ENCODE data around the gene LARP7.
"Not testable (repeated sequence)": the region's sequence is repeated elsewhere in the genome, so short reads cannot be mapped to it uniquely, and the experiment has no call there.

The LARP7 gene

DNA sequence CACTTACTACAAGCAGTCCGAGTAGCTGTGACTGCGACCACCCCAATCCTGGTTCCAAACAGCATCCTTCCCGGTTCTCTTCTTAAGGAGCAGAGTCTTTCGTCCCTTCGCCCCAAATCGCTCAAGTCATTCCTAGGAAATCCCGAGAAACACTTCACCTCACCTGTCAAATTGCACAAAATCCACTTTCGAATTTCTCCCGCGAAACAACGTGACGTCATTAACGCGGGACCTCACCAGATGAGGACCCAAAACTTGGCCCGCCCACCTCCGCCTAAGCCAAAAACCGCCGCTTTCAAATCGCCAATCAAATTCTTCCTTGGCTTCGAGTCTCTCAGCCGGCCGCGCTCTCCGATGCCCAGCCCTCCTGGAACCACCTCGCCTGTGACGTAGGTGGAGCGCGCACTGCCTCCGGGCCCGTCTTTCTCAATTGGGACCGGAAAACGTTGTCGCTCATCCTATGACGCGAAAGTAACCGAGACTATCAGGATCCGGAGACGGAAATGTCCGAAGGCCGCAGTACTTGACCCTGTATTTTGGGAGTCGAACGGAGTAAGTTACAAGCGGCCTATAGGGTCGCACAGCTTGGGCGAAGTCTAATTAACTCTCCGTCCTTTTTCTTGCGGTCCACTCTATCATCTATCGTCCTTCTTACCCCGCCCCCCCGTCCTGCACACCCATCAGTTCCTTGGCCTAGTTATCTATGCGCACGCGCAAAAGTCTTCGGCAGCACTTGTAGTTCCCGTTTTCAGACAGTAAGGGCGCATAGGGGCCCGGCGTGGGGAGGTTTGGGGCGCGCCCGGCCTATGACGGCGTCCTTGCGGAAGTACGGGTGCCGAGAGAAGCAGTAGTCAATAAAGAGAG is at the start of gene LARP7, which contains the start of gene ZGRF1:
Gene LARP7, plus strand, starts transcription at position 456 of the 864 bp plus-strand sequence. CDS start 7,527 bp downstream, outside the sequence.
Gene ZGRF1, minus strand, starts transcription at position 222 of the 864 bp plus-strand sequence. CDS start 3,733 bp downstream, outside the sequence.
- peak; percentile 96 for DNase-seq

DNA sequence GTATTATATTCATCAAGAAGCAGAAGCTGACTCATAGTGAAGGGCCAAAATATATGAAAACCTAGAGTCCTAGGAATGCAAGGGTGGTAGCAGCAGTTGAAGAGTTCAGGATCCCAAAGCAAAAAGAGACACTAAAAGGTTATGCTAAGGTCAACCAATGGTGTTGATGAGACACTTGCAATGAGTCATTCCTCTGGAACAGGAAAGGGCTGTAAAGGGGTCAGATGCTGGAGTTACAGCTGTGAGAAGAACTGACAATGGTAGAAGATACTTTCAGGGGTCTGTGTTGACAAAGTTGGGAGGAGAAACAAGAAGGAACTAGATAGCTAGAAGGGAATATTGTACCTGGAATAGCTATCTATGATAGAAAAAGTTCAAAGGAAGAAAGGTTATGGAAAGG is 47.7 kb upstream of the LARP7 start:
- DNase-seq: no peak

DNA sequence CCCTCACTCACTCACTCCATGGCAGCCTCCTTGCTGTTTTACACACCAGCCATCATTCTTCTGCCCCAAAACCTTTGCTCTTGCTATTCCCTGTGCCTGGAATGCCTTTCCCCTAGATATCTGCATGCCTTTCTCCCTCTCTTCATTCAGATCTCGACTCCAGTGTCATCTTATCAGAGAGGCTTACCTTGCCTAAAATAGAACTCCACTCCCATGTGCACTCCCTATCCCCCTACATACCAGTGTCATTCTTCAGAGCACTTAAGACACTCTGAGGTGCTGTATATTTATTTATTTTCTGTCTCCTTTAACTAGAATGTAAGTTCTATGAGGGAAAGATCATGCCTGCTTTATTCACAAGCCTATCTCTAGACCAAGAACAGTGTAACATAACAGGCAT is 45.4 kb upstream of the LARP7 start:
- no peak for DNase-seq

DNA sequence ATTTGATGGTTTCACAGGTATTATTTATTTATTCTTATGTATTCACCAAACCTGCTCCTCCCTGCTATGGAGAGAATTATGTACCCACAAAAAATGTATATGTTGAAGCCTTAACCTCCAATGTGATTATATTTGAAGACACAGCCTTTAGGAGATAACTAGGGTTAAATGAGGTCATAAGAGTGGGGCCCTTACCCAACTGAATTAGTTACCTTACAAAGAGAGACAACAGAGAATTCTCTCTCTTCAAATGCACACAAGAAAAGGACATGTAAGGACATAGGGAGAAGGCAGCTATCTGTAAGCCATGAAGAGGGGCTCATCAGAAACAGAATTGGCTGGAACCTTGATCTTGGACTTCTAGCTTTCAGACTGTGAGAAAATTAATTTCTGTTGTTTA is 44.2 kb upstream of the LARP7 start:
- no peak for DNase-seq

DNA sequence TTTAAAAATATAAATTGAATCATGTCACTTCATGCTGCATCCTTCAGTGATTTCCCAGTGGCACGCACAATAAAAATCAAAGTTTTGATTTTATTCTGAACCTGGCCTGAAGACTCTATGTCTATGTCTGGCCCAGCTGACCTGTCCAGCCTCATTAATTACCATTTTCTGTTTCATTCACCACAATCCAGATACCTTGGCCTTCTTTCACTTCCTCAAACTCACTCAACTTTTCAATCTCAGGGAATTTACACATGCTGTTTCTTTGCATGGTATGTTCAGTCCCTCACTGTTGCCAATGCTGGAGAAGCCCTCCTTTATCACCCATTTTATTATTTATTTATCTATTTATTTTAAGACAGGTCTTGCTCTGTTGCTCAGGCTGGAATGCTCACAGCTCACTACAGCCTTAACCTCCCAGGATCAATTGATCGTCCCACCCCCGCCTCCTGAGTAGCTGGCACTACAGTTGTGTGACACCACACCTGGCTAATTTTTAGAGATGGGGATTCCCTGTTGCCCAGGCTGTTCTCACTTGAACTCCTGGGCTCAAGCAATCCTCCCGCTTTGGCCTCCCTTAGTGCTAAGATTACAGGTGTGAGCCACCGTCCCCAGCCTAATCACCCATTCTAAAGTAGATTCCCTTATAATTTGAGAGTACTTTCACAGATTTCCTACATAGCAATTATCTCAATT is 43.4 kb upstream of the LARP7 start:
- no peak for DNase-seq

DNA sequence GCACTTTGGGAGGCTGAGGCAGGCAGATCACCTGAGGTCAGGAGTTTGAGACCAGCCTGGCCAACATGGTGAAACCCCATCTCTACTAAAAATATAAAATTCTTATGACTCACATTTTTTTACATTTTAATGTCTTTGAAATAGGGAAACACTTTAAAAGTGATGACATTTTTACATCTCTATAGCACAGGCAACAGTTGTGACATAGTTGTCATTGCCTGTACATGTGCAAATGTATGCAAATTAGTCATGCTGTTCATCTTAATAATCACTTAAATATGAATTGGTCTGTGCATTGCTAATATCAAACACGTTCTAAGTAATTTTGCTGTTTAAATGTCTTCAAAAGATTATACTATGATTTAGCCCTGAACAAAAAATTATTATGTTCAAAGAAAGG is 42.0 kb upstream of the LARP7 start:
- no peak for DNase-seq

DNA sequence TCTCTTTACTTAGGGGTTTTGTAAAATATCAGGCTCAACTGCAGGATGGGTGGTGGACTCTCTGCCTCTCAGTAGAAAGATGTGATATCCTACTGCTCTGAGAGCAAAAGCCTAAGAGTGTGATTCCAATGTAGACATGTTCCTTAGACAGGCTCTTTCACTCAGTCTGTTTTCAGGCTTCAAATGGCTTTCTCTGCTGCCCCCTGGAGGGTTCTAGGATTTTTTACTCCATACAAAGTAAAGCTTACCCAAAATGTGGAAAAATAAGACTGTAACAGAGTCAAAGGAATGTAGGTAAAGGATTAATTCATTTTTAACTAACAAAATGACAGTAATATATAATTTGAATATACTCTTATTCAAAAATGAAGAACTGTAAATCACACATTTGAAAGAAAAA is 32.4 kb upstream of the LARP7 start:
- DNase-seq: no peak

DNA sequence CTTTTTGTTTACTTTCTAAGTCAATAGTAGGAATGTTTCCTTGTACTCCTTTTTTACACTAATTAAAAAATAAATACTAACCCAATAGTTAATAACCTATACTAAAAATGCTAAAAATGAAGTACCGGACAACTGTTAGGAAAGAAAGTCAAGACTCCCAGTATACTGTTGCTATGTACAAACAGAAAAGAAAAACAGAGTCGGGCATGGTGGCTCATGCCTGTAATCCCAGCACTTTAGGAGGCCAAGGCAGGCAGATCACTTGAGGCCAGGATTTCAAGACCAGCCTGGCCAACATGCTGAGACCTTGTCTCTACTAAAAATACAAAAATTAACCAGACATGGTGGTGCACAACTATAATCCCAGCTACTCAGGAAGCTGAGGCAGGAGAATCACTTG is 24.1 kb upstream of the LARP7 start:
- DNase-seq: not testable (repeated sequence)

DNA sequence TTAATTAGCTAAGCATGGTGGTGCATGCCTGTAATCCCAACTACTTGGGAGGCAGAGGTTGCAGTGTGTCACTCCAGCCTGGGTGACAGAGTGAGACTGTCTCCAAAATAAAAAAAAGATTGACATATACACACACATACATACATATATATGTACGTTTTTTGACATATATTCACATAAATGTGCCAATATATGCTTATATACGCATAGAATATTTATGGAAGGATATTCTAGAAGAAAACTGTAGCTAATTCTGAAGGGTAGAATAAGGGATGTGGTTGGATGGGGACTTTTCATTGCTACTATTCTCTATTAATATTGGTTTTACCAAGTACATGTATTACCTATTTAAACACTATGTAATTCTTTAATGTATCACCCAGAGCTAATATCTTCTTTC is 20.0 kb upstream of the LARP7 start:
- no peak for DNase-seq

DNA sequence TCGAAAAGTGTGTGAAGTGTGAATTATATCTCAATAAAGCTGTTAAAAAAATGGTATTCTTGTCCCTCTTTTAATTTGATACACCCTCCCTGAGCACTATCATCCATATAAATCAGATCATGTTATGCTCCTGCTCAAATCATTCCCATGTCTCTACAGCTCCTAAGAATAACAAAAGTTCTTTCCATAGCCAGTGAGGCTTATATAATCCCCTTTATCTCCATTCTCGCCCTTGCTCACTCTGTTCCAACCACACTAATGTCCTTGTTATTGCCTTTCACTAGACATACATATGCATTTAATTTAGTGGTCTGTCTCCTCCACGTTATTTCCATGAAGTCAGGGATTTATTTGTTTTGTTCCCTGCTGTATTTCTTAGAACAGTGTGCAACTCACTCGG is 10.7 kb upstream of the LARP7 start:
- no peak for DNase-seq

DNA sequence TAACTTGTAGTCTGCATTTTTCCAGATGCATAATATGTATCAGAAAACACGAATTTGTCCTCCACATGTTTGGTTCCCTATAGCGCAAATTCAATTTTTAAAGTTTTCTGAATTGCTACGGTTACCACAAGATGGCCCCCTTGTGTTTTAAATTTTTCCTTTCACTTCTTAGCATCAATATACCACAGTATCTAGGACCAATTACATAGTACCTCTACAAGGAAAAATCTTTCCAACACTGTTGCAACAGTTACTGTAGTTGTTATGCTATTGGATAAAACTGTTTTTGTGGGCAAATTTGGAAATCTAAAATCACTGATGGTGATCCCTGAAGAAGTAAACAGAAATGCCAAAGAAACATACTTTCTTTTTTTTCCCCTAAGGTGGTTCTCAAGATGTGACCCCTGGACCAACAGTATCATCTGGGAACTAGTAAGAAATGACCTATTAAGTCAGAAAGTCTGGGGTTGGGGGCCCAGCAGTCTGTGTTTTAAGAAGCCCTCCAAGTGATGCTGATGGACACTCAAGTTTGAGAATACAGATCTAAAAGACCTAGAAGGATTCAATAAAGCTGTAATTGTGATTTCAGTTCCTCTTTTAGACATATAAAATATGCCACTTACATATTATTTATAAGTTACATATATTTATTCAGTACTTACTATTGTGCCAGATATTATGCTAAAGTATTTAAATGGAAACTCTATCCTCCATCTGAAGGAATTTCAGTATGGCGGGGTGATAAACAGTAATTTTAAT is 3.3 kb upstream of the LARP7 start:
- DNase-seq: no peak

DNA sequence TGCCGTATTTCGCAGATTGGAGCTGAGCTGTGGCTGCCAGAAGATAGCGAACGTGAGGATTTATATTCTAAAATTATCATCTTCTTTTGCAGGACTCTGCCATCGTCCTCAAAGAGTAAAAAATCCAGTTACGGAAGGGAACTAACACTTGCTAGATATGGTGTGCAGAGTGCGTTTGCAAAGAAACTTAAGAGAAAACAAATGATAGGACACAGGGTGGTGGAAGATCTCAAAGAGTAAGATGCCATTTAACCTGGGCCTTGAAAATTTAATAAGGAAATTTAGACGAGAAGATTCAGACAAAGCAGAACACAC is 566 bp downstream of the LARP7 start:
- DNase-seq: no peak

DNA sequence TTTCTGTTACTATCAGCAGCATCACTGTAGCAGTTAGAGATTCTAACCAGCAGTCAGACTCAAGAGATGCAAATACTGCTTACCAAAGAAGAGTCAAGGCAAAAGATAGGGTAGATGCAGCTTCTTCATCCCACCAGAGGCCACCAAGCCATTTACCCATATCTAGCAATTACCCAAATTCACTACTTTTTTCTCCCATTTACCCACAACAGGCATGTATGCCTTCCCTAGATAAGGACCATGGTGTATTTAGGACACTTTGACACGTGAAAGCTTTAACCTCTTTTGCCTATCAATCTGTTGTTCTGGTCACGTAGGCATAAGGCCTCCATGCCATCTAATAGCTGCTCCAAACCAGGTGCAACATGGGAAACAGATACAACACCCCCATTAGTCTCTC is 5.6 kb downstream of the LARP7 start:
- no peak for DNase-seq

DNA sequence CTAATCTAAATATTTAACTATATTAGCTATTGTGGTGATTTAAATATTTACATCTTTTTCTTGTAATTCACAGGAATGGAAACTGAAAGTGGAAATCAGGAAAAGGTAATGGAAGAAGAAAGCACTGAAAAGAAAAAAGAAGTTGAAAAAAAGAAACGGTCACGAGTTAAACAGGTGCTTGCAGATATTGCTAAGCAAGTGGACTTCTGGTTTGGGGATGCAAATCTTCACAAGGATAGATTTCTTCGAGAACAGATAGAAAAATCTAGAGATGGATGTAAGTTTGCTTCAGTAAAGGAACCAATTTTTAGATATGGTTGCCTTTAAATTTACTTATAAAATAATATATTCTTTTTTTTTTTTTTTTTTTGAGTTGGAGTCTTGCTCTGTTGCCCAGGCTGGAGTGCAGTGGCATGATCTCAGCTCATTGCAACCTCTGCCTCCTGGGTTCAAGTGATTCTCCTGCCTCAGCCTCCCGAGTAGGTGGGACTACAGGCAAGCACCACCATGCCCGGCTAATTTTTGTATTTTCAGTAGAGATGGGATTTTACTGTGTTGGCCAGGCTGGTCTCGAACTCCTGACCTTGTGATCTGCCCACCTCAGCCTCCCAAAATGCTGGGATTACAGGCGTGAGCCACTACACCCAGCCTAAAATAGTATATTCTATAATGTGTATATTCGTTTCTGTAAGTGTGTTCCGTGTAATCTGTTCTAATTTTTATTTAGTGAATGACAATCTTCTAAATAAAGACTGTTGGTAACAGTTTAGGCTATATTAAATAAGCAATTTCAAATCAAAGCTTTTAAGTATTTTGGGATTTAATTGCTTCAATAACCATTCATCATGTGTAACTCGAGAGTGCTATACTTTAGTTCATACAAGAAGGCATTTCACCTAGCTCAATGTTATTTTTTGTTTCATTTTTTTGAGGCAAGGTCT is 7.9 kb downstream of the LARP7 start:
- not testable (repeated sequence) for DNase-seq

DNA sequence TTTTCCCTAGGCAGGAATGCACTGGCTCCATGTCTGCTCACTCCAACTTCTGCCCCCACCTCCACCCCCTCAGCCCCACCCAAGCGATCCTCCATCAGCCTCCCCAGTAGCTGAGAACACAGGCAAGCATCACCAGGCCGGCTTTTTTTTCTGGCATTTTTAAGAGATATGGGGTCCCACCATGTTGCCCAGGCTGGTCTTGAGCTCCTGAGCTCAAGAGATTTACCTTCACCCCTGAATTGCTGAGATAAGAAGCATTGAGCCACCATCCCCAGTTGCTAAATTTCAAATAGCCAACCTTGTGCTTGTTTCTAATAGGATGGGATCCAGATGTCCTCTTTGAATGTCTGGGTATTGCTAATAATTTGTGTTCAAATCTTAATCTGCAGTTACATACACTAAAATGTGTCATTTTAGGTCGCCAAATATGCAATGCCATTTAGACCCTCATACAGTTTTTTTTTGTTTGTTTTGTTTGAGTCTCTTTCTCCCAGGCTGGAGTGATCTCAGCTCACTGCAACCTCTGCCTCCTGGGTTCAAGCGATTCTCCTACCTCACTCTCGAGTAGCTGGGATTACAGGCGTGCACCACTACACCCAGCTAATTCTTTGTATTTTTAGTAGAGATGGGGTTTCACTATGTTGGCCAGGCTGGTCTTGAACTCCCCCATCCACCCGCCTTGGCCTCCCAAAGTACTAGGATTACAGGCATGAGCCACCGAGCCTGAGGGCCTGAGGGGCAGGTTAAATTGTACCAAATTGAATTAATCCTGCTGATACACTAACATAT is 8.8 kb downstream of the LARP7 start:
- DNase-seq: no peak

DNA sequence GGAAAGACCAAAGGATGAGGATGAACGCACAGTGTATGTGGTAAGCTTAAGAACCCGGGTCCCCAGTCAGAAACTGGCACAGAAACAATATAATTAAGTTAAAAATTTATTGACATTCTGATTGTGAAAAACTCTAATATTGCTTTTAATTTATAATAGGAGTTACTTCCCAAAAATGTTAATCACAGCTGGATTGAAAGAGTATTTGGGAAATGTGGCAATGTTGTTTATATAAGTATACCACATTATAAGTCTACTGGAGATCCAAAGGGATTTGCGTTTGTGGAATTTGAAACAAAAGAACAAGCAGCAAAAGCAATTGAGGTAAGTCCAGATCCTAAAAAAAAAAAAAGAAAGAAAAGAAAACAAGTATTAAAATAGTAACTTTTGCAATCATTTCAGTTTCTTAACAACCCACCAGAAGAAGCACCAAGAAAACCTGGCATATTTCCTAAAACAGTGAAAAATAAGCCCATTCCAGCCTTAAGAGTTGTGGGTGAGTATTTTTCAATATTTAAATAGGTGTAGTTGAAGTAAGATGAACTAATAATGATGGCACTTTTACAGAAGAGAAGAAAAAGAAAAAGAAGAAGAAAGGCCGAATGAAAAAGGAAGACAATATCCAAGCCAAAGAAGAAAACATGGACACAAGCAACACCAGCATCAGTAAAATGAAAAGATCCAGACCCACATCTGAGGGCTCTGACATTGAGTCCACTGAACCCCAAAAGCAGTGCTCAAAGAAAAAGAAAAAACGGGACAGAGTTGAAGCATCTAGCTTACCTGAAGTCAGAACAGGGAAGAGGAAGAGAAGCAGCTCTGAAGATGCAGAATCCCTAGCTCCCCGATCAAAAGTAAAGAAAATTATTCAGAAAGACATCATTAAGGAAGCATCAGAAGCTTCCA is 9.9 kb downstream of the LARP7 start:
- DNase-seq: no peak

DNA sequence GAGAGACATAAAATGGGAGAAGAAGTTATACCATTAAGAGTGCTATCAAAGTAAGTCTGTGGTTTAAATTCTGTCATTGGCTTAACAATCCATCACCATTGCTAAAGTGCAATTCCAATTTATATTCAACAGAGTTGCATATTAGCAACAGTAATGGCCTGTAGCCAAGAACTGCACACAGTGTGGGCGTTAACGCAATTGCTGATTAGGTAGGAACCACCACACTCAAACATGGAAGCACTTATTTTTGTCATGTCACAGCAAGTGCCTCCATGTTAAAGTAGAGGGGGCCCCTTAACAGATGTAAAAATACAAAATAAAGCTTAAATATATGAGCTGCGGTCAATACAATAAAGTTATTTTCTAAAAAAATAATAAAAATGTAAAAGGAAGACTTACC is 10.8 kb downstream of the LARP7 start:
- no peak for DNase-seq

DNA sequence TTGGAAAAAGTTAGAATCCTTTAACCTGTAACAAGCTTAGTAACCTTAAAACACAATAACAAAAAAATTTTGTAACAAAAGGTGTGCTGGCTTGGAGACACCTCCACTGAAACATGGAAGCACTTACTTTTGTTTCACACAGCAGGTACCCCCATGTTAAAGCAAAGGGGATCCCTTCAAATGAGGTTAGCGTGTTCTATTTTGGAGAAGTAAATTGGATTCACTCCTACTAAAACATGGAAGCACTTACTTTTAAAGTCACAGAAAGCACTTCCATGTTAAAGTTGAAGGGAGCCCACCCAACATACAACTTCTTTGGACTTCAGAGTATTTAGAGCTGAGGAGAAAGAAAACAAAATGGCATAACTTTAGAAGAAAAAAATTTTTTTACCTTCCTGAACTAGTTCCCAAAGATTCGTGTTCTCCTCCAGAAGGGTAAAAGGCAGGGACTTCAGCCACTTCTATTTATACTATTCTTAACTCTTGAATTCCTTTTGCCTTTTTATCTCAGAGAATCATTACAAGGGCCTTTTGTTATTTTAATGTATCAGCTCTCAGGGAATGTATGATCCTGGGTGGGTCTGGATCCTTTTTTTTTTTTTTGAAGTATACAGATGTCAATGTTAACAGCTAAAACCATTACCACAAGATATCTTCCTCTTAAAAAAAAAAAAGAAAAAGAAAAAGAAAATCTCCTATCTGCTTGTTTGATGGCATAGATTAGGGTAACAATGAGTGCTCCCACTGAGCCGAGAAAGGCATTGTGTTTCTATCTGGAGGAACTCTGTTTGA is 11.5 kb downstream of the LARP7 start:
- DNase-seq: no peak

DNA sequence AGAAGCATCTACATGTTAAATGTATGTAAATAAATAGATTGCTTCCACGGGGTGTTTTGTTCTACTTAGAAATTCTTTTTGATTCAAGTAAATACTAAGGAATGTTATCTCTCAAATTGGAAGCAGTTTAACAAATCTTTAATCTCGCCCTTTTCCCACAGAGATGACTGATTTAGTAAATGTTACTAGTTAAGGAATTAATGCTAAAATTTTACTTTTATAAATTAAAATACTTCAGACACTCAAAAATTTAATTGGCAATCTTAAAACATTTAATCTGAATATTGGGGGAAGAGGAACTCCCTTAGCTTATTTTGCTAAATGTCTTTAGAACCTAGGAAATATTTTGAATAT is 12.1 kb downstream of the LARP7 start:
- DNase-seq: no peak

DNA sequence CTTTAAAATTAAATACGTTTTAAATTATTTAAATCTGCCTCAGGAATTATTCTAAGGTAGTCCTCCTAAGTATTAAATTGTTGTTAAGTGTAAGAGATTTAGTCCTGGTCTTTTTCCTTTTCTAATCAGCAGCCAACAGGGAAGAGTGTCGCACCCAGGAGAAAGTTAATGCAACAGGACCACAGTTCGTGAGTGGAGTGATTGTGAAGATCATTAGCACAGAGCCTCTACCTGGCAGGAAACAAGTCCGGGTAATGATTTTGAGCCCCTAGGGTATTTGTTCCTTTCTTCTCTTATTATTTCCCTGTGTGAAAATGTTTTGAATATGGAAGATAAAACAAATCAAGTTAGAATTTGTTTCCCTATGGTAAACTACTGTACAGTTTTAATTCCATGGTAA is 13.4 kb downstream of the LARP7 start:
- no peak for DNase-seq
